GM19328 (cell line): ENCODE data around the gene HLA-DRA.

Experiments
- ATAC-seq: cut with Tn5 transposase; IDR thresholded peaks from one replicate; pipeline ENCODE4 v1.9.1; 2021; ENCODE audit warnings: mild to moderate bottlenecking, moderate library complexity; ENCODE audit not compliant: unreplicated experiment

Gene HLA-DRA

DNA sequence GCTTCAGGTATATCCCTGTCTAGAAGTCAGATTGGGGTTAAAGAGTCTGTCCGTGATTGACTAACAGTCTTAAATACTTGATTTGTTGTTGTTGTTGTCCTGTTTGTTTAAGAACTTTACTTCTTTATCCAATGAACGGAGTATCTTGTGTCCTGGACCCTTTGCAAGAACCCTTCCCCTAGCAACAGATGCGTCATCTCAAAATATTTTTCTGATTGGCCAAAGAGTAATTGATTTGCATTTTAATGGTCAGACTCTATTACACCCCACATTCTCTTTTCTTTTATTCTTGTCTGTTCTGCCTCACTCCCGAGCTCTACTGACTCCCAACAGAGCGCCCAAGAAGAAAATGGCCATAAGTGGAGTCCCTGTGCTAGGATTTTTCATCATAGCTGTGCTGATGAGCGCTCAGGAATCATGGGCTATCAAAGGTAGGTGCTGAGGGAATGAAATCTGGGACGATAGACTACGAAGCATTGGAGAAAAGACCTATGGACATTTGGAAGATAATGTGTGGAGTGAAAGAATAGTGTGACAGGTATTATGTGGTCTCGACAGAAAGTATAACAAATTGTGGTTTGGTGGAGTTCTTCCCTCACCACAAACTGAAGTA lies at the start of gene HLA-DRA:
TSS of gene HLA-DRA (plus strand) at position 286 of the 613 bp plus-strand sequence. CDS start at position 350, 64 bp downstream.
- peak; percentile 73 for ATAC-seq

DNA sequence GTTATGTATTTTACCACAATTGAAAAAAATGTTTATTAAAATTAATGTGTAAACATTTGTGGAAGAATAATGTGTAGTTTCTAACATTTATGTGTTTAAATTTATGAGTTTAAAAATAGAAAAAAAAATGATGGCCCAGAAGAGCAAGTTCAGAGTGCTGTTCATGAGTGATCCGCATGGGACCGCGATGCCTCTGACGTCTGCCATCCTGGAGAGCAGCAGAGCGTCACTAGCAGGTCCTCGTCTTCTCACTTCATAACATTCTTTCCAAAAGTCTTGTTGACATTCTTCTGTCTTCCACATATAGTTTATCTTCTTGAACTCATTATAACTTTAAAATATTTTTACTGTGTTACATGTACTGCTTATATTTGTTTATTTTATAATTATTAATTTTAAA lies 48.2 kb upstream of the HLA-DRA start:
- ATAC-seq, result no peak

DNA sequence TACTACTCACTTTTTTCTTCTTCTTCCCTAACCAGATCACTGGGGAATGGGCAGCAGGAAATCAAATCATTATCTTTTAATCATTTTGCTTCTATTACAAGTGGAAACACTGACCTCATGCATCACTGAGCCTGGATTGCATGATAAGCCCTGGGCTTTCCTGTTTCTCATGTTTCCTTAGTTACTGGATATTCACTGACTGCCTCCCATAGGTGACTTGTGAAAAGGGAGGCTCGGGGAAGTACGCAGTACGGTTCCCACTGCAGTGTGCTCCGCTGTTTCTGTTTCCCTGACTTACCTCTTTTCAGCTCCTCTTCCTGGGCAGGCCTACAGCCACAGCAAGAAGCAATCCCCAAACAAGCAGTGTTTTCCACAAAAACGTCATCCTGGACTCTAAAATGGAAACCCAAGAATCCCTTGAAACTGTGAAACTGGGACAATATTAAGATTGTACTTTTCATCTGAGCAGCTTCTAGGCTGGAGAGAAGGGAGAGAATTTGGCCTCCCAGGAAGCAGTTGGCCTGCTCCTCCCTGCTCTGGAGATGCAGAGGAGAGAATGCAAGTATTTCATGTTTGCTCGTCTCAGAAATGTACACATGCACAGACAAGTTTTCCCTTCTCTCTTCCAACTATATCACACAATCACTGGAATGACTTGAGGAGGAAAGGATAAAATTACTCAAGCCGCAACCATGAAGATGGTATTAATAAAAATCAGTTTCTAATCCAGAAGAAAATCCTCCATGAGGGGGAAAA lies 45.8 kb upstream of the HLA-DRA start:
- no peak for ATAC-seq

DNA sequence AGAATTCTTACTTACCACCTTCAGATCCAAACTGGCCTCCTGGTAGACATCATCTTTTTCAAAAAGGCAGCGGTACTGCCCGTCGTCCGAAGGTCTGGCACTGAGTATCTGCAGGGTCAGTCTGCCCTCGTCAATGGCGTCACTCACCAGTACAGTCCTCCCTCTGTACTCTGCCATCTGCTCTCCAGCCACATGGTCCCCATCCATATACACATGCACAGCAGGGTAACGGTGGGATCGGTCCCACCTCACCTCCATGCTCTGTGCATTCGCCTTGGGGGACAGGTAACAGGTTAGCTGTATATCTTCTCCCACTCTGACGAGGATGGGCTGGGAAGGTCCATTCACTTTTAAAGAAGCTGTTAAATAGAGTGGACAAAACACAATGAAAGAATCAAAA lies 43.7 kb upstream of the HLA-DRA start:
- ATAC-seq, result no peak

DNA sequence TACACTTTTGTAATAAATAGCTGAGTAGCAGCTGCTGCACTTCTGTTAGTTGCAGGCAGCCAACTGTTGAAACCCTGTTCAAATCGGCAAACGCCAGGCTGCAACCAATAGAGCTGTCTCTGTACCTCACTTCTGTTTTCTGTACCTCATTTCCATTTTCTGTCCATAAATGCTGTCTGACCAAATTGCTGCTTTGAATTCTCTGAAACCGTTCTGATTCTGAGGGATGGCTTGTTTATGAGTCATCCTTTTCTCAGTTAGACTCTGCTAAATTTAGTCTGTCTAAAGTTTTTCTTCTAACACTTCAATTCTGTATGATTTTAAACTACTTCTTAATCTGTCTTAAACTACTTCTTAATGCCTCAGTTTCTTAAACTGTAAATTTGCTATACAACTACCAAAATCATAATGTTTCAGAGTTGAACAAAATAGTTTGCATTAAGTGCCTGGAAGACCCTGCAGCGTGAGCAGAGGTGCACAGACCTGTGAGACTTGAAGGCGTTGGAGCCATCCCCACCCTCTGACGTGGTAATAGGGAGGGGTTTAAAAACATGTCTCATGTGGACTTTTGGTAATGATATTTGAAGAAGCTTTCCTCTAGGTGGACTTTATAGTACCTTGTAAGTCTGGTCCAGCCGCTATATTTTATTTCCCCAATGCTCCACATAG lies 42.3 kb upstream of the HLA-DRA start:
- ATAC-seq, result peak; percentile 60

DNA sequence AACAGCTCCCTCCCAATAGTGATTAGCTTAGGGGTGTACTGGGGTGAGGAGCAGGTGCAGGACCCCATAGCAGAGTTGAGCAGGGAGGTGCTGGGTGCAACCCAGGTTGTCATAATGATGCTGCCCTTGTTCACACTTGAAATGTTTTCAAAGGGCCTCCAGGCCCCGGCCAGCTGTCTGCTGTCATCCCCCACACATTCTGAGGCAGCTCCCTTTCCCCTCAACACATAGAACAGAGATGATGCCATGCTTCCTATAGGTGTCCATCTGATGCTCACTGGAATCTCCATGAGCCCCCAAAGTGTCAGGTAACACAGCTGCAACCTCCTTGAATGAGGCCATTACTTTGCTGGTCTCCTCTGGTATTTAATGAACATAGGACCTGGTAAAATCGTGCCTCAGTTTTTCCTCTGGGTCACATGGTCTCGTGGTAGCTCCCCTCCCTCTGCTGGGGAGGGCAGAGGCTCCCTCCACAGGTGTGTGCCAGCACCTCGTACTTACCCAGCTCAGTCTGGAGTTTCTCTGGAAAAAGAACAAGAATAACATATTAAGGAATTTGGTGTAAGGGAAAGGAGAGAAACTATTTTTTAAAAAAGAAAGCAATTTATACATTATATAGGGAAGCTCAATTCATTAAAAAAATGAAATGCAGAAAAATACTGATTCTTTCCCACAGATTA lies 38.3 kb upstream of the HLA-DRA start:
- ATAC-seq, result no peak

DNA sequence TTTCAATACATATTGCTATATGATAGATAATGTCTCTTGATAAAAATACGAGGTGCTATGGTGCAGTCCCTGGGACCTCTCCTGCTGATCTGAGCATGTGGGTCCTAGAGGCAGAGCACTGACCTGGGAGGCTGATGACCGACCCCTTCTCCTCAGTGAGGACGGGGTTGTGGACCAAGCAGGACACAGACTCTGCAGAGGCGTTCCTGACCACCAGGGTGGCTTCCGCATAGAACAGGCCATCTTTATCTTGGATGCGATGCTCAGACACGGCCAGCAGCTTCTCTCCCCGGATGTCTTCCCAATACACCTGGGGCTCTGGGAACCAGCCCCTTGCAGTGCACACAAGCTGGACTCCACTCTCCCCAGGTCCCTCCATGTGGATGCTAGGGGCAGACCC lies 36.9 kb upstream of the HLA-DRA start:
- no peak for ATAC-seq

DNA sequence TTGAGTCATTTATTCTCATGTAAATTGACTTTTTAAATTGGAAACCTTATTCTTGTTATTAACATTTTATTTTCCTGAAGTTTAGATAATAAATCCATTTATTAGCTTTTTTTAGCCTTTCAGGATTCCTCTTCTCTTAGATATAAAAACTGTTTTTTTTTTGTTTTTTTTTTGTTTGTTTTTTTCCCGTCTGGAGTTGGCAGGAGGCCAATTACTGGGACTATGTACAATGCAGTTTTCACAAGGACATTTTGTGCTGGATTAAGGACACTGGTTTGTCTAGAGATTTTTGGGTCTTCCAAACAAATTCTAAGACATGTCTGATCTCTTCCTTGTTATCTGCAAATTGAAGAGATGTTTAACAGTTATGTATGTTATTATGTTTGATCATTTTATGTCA lies 34.0 kb upstream of the HLA-DRA start:
- no peak for ATAC-seq

DNA sequence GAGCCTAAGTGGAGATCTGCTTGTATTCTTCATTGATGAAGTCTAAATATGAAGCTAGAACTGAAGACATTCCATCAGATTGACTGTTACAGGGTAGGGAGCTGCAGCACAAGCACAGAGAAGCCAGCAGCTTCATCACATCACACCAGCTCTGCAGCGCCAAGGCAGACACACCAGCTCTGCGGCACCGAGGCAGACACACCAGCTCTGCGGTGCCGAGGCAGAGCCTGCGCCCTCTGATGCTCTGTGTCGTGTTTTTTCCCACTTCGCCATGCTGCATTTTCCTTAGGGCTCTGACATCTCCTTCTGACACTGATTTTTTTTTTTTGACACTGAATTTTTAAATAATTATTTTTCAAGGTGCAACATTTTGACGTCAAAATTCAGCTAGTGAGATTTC lies 33.5 kb upstream of the HLA-DRA start:
- no peak for ATAC-seq

DNA sequence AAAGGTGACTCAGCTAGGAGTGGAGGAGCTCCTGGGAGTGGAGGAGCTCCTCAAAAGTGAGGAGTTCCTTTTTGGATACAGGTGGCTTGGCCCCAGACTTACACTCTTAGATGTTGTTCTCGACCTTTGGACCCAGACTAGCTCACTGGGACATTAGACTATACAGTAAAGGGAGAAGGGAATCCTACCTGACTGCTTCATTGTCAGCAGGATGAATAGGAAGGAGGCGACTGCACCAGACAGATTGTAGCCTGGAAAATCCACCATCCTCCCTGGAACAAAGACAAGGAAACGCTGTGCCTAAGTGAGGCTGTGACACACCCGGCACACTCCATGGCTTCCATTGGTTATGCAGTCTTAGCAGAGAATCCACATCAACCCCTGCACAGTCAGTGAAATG lies 32.8 kb upstream of the HLA-DRA start, which contains the start of gene BTNL2:
TSS of gene BTNL2 (minus strand) at position 325 of the 400 bp plus-strand sequence. CDS start at position 267, 58 bp downstream.
- ATAC-seq, result no peak

DNA sequence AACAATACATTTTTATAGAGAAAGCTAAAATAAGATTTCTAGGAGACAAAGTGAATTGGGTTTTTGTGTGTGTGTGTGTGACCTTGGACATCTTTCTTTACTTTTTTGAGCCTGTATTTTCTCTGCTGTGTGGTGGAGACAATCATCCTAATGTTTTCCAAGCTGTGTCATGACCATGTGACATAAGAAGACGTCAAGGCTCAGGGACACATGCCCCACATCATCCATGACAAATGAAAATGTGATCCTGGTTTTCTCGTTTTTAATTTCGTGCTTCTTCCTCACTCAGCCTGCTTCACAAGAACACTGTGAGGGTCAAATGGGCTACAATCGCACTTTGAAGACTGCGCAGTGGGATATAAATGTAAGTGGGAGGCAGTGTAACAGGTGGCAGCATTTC lies 28.8 kb upstream of the HLA-DRA start:
- ATAC-seq, result no peak

DNA sequence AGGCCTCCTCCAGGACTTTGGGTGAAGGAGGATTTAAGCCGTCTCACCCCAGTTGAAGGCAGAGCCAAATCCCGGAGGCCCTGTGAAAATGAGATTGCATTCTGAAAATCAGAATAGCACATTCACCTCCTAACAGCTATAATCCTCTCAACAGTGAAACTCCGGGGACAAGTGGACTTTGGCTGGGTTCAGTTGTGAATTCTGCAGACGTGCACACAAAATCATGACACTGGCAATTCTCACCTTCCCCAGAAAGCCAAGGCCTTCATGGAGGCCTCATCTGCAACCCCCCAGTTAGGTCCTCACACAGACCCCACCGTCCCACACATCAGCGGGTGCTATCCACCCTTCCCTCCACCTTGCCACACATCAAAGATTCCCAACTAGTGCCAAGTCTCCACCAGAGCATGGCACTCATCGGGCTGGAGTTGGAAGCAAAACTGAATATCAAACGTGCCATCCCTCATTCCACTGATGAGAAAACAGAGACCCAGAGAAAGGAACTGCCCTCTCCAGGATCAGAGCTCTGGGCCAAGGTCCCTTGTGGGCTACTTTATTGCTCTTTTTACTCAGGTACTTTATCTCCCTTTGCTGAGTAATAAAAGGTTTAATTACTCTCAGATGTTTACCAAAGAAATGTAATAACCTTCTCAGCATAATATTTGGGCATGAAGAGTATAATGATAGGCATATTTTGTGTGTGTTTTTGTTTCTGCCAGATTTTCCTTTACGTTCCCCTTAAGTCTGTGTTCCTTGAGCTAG lies 27.9 kb upstream of the HLA-DRA start:
- ATAC-seq, result no peak

DNA sequence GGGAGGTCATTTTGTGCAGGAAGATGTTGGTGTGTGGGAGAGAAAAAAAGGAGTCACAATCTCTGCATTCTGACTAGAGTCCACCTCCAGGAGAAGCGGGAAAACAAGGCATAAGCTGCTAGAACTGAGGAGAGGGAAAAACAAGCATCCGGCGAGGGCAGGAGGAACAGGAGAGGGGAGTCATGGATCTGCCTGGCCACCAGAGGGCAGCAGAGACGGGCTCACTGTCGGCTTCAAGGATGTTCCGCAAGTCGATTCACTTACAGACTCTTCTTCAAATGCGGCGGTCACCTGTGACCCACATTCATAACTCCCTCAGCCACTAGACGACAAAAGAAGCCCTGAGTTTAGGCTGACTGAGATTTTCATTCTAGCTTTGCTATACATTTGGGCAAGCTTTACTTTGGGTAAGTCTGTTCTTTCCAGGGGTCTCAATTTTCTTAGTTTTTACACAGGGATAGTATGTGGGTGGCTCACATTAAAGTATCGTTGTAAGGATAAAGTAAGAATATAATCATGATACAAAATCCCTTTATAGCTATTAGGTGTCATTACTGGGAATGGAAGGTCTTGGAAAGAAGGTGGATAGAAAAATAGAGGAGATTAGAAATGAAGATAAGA lies 26.1 kb upstream of the HLA-DRA start:
- ATAC-seq, result no peak

DNA sequence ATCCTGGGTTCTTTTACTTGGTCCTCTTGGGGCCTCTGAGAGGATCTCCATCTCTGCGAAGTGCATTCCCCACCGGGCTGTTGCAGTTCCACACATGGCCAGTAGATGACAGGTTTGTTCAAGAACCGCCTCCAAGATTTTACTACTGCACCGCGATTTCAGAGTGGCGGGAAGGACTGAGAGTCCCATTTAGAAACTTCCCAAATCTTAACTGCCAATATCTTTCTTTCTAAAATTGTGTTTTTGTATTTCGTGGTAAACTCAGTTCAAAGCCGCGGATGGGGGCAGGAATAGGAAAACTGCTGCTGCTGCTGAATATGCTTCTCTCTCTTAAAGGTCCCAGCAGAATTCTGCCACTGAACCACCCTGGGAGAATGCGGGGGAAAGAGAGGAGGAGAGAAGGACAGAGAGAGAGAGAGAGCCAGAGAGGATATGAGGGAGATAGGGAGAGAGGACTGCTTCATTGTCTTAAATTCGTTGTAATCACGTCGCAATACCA lies 24.1 kb upstream of the HLA-DRA start:
- no peak for ATAC-seq

DNA sequence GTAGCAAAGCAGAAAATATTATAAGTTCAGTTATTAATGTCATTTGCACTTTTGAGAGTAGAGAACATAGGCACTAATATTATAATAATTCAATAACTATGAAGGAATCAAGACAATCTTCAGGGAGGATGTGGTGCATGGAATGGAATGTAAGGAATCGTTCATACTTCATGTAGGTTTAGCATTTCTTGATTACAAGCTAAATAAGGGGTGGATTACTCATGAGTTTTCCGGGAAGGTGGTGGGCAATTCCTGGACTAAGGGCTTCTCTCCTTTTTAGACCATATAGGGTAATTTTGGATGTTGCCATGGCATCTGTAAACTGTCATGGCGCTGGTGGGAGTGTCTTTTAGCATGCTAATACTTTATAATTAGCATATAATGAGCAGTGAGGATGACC lies 23.7 kb upstream of the HLA-DRA start:
- ATAC-seq, result no peak

DNA sequence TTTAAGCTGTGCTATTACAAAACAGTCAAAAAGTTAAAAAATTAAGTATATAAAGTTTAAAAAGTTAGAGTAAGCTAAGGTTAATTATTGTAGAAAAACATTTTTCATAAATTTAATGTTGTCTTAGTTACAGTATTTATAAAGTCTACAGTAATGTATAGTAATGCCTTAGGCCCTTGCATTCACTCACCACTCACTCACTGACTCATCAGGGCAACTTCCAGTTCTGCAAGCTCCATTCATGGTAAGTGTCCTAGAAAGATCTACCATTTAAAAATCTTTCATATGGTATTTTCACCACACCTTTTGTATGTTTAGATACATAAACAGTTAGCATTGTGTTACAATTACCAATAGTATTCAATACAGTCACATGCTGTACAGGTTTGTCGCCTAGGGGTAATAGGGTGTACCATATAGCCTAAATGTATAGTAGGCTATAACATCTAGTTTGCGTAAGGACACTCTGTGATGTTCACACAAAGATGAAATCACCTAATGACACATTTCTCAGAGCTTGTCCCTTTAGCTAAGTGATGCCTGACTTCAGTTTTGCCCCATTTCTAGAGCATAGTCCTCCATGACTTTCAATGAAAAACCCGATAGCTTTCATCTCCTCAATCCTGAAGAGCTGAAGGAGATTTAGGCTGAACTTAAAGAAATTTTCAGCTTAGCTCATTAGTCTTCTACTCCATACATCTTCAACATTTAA lies 14.9 kb upstream of the HLA-DRA start:
- ATAC-seq, result no peak

DNA sequence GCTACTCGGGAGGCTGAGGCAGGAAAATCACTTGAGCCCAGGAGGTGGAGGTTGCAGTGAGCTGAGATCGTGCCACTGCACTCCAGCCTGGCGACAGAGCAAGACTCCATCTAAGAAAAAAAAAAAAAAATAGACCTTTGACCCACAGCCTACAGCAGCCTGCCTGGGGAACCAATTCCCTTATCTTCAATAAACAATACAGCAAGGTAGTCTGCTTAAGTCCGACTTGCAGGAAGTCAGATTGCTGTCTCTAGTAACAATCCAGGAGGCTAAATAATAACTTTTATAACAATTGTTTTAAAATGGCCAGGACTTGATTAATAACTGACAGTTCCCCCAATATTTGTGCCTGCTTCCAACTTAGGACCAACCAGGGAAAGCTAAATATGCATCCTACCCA lies 13.3 kb upstream of the HLA-DRA start:
- no peak for ATAC-seq

DNA sequence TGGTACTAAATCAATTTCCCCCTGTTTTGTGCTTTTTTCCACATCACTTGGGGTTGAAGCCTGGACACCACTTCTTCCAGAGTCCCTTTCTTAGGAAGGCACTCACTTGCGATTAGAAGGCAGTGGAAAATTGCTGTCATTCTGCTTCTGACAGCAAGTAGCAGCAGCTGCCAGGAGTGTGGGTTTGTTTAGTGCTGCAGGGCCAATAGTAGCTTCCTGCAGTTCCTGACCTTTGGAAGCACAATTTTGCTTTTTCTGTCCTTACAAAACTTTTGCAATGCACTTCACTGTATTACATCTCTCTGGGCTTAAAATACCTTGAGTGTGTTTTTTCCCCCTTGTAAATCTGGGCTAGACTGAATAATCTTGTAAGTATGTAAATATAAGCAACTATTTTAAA lies 12.5 kb upstream of the HLA-DRA start:
- ATAC-seq, result no peak

DNA sequence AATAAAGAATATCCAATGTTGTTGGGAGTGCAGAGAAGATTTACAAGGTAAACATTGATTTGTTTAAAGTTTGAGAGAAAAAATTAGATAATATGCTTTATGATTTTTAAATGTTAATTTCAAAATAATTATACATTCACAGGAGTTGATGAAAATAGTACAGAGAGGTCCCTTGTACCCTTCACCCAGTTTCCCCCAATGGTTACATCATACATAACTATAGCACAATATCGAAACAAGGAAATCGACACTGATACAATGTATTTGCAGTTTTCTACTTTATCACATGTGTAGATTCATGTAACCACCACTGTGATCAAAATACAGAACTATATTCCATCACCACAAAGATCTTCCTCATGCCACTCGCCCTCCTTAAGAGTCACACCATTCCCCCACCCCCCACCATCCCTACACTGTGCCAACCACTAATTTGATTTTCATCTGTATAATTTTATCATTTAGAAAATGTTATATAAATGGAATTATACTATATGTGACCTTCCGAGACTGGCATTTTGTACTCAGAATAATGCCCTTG lies 11.7 kb upstream of the HLA-DRA start:
- ATAC-seq, result no peak
